ENCODE results near the gene ALDH1L2. TPM values are rescaled to one million over a fixed set of nuclear protein-coding genes. Genes with fewer than 3 reads are reported as not detected.

ALDH1L2 gene
- total RNA-seq, 3 donors from 2014 or later (not counting 1 experiment from before 2014, with no cell fraction given) = 1.1 TPM; not detected in 2

DNA sequence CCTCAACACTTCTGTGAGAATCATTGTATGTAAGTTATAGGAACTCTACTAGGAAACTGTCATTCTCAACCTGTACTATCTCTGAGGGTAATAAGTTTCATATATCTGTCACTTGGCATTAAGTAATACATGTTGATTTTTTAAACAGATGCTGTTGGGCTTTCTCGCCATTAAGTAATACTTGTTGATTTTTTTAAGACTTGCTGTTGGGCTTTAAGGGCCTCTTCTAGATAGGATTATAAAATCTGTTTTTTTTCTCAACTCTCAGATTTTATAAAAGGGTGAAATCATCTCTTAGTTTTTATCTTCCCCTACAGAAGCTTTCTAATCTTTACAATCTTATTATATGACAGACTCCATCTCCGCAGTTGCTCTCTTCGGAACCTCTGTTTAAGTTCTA lies 28.8 kb upstream of the ALDH1L2 start:
- intact Hi-C loops (cut with micrococcal nuclease) = no loop called here
- Histone ChIP-seq H3K36me3 (ENCODE audit: control insufficient read depth, insufficient read depth, low read length) (peaks cover 59% of the 10 kb centered on the region), H3K4me3 (ENCODE audit: low read length) (no peak overlapping the region), H3K27me3 (ENCODE audit: control insufficient read depth, insufficient read depth, low read length) (no peaks in the 10 kb centered on the region), H3K27ac (ENCODE audit: low read length) (no peak overlapping the region), H3K4me1 (ENCODE audit: control insufficient read depth, insufficient read depth, low read length) (peaks cover 8% of the 10 kb centered on the region), H3K9me3 (ENCODE audit: control insufficient read depth, insufficient read depth, low read length) (no peaks in the 10 kb centered on the region)
- H3K27ac Mint-ChIP-seq = no peak overlapping the region
- ATAC-seq (no peak), DNase-seq (no peak)
- TF ChIP-seq, protein P1, sequence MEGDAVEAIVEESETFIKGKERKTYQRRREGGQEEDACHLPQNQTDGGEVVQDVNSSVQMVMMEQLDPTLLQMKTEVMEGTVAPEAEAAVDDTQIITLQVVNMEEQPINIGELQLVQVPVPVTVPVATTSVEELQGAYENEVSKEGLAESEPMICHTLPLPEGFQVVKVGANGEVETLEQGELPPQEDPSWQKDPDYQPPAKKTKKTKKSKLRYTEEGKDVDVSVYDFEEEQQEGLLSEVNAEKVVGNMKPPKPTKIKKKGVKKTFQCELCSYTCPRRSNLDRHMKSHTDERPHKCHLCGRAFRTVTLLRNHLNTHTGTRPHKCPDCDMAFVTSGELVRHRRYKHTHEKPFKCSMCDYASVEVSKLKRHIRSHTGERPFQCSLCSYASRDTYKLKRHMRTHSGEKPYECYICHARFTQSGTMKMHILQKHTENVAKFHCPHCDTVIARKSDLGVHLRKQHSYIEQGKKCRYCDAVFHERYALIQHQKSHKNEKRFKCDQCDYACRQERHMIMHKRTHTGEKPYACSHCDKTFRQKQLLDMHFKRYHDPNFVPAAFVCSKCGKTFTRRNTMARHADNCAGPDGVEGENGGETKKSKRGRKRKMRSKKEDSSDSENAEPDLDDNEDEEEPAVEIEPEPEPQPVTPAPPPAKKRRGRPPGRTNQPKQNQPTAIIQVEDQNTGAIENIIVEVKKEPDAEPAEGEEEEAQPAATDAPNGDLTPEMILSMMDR (IDR thresholded peaks at IDR 0.05) = no peak
- WGBS (ENCODE audit: insufficient coverage) = no CpG with 5 or more reads among the region's 3 CpGs
- H3K9me3 Mint-ChIP-seq = no peaks in the 10 kb centered on the region
- H3K27me3 Mint-ChIP-seq (ENCODE audit: low read depth in 2 of 2) = no peaks in the 10 kb centered on the region
- H3K4me1 Mint-ChIP-seq = peaks cover 36 to 37% of the 10 kb centered on the region in 2 donors
- peaks cover 25% of the 10 kb centered on the region for H3K36me3 Mint-ChIP-seq
- H3K4me3 Mint-ChIP-seq = no peak overlapping the region

DNA sequence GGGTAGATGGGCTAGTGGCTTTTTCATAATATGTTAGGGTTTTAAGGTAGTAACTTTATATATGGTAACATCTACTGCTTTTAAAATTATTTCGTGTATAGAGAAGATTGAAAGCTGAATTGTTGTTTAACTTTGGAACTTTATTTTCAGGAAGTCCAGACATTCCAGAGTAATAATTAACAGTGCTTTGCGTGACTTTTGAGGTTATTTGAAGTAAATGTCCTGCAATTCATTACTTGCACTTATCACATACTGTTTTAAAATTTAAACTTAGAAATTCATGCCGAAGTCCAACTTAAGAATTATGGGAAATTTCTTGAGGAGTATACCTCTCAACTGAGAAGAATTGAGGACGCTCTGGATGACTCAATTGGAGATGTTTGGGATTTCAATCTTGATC lies 26.6 kb upstream of the ALDH1L2 start:
- no peaks in the 10 kb centered on the region for H3K9me3 Mint-ChIP-seq

DNA sequence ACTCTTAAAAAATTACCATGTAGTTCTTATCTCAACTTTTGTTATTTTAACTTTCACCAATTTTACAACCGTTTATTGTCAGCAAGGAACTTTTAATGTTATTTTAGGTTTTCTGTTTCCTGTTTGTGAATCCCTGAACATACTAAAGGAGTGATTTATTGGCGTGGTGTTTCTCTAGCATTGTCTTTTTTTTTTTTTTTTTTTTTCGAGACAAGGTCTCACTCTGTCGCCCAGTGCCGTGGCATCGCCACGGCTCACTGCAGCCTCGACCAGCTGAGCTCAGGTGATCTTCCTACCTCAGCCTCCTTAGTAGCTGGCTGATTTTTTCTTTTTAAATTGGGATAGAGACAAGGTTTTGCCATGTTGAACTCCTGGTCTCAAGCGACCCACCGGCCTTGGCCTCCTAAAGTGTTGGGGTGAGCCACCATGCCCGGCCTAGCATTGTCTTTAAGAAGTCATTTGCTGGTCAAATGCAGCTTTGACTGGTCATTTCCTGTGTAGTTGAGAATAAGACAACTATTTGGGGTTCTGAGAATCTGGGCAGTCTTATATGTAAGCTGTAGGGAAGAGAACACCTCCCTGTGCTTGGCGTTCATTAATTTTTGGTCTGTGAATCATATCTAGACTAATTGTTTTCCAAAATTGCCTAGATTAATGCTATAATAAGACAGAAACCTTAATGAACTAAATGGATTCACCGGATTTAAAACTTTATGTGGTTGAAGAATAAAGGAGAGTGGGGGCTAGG lies 25.4 kb upstream of the ALDH1L2 start:
- intact Hi-C loops (cut with micrococcal nuclease) = no loop called here
- peaks cover 28% of the 10 kb centered on the region for H3K36me3 ChIP-seq (ENCODE audit: control insufficient read depth, insufficient read depth, low read length)
- no peak for ATAC-seq
- Mint-ChIP-seq H3K36me3 (peaks cover 6% of the 10 kb centered on the region), H3K27ac (peak overlapping the region; percentile 91 to 97), H3K4me1 (peaks cover 47% of the 10 kb centered on the region in 2 donors), H3K4me3 (peak overlapping the region; percentile 97), H3K27me3 (ENCODE audit: low read depth in 2 of 2) (peaks cover 11 to 13% of the 10 kb centered on the region in 2 donors), H3K9me3 (peaks cover 2 to 3% of the 10 kb centered on the region in 2 donors)
- peaks cover 8% of the 10 kb centered on the region for H3K4me1 ChIP-seq (ENCODE audit: control insufficient read depth, insufficient read depth, low read length)
- peak overlapping the region; percentile 50 for H3K27ac ChIP-seq (ENCODE audit: low read length)
- TF ChIP-seq, protein P1 (IDR thresholded peaks at IDR 0.05) = no peak
- H3K9me3 ChIP-seq (ENCODE audit: control insufficient read depth, insufficient read depth, low read length) = no peaks in the 10 kb centered on the region
- H3K27me3 ChIP-seq (ENCODE audit: control insufficient read depth, insufficient read depth, low read length) = peaks cover 12% of the 10 kb centered on the region
- no peak overlapping the region for H3K4me3 ChIP-seq (ENCODE audit: low read length)
- 10% methylated on average over 10 of the region's 13 CpGs for WGBS (ENCODE audit: insufficient coverage)
- DNase-seq = no peak

More for the DNA sequence above, 26.6 kb upstream of the ALDH1L2 start:
- TF ChIP-seq, protein P1 (IDR thresholded peaks at IDR 0.05) = no peak
- H3K27ac Mint-ChIP-seq = no peak overlapping the region
- peaks cover 10% of the 10 kb centered on the region for H3K36me3 Mint-ChIP-seq
- H3K4me1 Mint-ChIP-seq = peaks cover 47% of the 10 kb centered on the region in 2 donors
- peaks cover 7% of the 10 kb centered on the region for H3K27me3 ChIP-seq (ENCODE audit: control insufficient read depth, insufficient read depth, low read length)
- DNase-seq (no peak), ATAC-seq (no peak)
- H3K9me3 ChIP-seq (ENCODE audit: control insufficient read depth, insufficient read depth, low read length) = no peaks in the 10 kb centered on the region
- 75% methylated on average over 2 of the region's 4 CpGs for whole genome bisulfite sequencing (ENCODE audit: insufficient coverage)
- intact Hi-C loops (cut with micrococcal nuclease) = no loop called here
- H3K36me3 ChIP-seq (ENCODE audit: control insufficient read depth, insufficient read depth, low read length) = peaks cover 40% of the 10 kb centered on the region
- H3K27me3 Mint-ChIP-seq (ENCODE audit: low read depth in 2 of 2) = peaks cover 7 to 8% of the 10 kb centered on the region in 2 donors
- H3K4me1 ChIP-seq (ENCODE audit: control insufficient read depth, insufficient read depth, low read length) = peaks cover 8% of the 10 kb centered on the region
- no peak overlapping the region for H3K4me3 Mint-ChIP-seq
- no peak overlapping the region for H3K27ac ChIP-seq (ENCODE audit: low read length)
- no peak overlapping the region for H3K4me3 ChIP-seq (ENCODE audit: low read length)
